GM19239 (cell line): ENCODE data around the gene SALL4.
"Not testable (repeated sequence)": the region's sequence is repeated elsewhere in the genome, so short reads cannot be mapped to it uniquely, and the experiment has no call there.

Experiments
- DNase-seq: peaks from one replicate; pipeline ENCODE4 v3.0.0; 2011; ENCODE audit warnings: low spot score; ENCODE audit not compliant: insufficient read length
- FAIRE-seq: peaks from 2 replicates; lab custom pipeline; 2011; peaks lifted over from hg19 to GRCh38; lab: Jason Lieb, UNC

The SALL4 gene

DNA sequence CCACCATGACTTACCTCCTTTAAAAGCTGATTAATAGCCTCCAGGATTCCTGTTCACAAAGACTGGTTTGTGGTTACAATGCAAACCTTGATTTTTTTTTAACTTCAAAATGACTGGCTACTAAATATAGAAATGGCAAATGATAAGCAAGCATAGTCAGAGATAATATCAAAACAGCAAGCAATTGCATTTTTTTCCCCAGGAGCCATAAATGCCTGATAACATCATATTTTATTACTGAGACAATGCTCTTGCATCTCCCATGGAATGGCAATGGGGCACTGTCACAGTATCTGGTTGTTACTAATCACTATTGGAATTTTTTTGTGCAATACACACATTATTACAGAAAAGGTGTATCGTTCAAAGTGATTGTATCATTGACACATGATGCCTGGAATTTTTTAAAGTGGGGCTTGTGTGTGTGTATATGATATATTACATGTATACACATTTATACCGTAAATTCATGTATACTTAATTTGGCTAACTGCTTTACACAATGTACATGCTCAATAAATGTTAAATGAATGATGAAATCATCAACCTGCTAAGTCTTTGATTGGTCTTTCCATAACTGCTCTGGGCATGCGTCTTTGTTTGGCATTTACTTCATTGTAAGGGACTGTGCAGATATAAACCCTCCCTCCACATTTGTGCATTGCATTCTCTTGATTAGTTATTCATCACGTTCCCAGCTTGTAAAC lies 980 bp upstream of the SALL4 start:
- DNase-seq = no peak
- FAIRE-seq = no peak

GRCh38 chr20:51801823-51802123 lies 548 bp downstream of the SALL4 start:
- DNase-seq (no peak), FAIRE-seq (no peak)

DNA sequence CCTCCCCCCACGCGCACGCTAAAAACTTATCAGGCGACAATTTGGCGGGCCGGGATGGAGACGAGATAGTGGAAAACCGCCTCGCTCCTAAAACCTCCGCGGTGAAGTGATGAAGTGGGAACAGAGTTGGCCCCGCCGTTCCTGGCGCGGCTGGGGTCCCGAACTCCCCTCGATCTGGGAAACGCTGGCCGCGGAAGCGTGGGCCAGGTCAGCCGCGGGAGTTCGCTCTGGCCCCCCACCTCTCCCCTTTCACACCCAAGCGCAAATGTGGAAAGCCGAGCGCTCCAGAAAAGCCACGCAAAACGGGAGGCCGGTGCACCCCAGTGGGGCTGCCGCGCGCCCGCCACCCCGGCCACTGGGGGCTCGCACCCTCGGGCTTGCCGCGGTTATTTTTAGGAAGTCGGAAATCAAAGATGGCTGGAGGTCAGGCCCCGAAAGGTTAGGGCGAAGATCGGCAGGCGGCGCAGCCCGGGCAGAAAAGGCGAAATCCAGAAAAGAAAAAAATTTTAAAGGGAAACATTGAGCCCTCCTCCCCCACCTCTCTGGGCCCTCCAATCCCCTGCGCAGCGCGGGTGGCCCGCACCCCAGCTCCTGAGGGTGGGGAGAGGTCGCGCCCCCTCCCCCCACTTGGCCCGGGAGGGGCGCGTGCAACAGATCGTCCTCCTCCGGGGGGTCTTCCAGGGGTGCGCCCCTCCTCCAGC lies 1.0 kb downstream of the SALL4 start:
- FAIRE-seq (no peak), DNase-seq (no peak)

DNA sequence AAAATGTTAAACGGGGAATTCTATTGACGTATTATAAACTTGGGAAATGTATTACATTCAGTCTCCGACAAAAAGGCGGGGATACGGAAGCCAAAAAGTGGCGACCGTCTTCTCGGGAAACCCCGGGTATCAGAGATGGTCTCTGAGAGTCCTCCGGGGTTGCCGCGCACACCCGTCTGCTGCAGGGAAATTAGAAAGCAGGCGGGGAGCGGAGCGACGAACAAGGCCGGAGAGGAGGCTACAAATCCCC lies 1.5 kb downstream of the SALL4 start:
- no peak for FAIRE-seq
- DNase-seq = no peak

DNA sequence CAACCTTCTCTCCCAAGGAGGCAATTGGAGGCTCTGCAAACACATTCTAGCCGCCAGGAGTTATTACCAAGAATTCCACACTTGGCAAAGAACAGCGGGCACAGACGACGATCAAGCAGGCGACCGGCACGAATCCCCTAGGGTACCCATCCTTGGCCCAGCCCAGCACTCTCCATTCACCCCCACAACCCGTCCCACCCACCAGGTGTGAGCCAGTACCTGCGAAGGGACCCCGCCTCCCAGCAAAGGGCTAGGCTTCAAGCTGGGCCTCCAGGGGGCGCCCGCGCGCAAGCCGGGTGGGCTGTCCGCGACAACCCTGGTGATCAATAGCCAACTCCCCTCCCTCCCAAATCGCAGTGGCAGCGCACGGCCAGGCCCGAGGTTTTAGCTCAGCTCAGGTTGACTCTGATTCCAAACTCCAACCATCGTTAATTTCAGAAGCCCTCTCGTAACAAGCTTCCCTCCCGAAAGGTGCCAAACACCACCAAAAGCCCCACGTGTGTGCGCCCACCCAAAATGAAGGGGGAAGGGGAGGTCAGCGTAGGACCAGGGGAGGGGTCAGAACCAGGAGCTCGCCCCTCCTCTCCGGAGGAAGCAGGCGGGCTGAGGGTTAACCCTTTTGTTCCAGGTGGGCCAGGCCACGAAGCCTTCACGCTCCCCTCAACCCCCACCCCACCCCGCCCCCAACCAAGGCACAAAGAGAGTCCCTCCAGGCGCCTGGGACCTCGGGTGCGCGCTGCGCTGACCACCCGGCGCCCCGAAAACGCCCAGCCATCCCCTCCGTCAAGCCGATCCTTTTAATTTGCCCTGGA lies 2.1 kb downstream of the SALL4 start:
- FAIRE-seq = no peak
- DNase-seq = peak; percentile 85

- FAIRE-seq (no peak), DNase-seq (no peak)
These were observed 2.9 kb downstream of the SALL4 start for GRCh38 chr20:51799401-51799860.

- DNase-seq (no peak), FAIRE-seq (no peak)
These were observed 4.8 kb downstream of the SALL4 start for GRCh38 chr20:51797357-51798025.

DNA sequence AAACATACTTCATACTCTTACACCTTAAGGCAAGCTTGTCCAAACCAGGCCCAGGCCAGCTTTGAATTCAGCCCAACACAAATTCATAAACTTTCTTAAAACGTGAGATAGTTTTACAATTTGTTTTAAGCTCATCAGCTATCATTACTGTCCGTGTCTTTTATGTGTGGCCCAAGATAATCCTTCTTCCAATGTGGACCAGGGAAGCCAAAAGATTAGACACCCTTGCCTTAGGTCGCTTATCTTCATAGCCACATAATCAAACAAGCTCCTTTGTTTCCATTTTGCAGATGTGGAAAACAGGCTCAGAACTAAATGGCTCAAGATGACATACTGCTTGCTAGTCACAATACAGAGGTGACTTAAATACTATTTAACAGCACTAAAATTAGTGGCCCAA lies 6.0 kb downstream of the SALL4 start:
- no peak for DNase-seq
- no peak for FAIRE-seq

DNA sequence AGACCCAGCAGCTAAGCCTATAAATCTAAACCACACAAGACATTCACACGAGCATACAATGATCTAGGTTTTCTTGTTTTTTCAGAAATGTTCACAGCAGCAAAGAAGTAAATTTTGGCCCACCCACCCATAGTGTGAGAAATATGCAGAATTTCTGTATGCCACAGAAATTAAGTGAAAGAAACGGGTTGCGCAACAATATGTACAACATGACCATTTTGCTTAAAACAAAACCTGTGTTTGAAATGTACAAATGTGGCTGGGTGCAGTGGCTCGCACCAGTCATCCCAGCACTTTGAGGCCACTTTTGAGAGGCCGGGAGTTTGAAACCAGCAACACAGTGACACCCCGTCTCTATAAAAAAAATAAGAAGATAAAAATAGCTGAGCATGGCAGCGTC lies 9.4 kb downstream of the SALL4 start:
- no peak for FAIRE-seq
- no peak for DNase-seq

DNA sequence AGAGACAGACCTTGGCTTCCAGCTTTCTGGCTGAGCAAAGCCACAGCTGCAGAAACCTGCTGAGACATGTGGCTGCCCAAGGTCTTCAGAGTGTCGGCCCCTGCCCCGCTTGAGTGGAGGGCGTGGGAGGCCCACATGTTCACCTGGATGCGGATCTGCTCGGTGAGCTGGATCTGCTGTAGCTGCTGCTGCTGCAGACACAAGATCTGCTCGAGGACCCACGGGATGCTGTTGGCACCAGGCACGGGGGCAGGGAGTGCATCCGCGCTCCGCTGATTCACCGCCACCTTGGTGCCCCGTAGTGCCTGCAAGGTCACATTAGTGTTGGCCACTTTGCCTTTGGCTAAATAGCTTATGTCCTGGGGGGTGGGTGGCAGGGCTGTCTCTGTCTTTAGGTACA lies 10.7 kb downstream of the SALL4 start:
- FAIRE-seq (no peak), DNase-seq (no peak)

DNA sequence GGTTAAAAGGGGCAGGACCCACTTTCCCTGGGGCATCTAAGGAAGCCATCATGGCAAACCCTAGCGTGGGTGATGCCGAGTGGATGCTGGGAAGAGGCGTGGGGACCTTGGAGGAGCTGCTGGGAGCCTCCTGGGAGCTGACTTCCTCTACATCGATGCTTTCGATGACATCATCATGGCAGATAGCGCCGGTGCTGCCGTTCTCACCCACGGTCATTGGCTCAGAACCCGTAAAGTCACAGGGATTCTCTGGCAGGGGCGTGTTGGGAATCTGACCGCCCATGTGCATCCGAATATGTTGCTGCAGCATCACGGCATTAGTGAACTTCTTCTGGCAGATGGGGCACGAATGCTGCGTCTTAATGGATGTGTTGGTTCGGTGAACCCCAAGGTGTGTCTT lies 12.1 kb downstream of the SALL4 start:
- FAIRE-seq (no peak), DNase-seq (no peak)

- FAIRE-seq (no peak), DNase-seq (no peak)
These were observed 12.9 kb downstream of the SALL4 start for GRCh38 chr20:51789434-51789833.

GRCh38 chr20:51788822-51789221 lies 13.5 kb downstream of the SALL4 start:
- DNase-seq = no peak
- FAIRE-seq = no peak

- no peak for FAIRE-seq
- no peak for DNase-seq
These were observed 18.0 kb downstream of the SALL4 start for GRCh38 chr20:51784299-51784698.

- not testable (repeated sequence) for FAIRE-seq, DNase-seq
These were observed 24.0 kb downstream of the SALL4 start for GRCh38 chr20:51778229-51778759.

GRCh38 chr20:51775241-51775640 lies 27.1 kb downstream of the SALL4 start:
- FAIRE-seq (no peak), DNase-seq (no peak)

DNA sequence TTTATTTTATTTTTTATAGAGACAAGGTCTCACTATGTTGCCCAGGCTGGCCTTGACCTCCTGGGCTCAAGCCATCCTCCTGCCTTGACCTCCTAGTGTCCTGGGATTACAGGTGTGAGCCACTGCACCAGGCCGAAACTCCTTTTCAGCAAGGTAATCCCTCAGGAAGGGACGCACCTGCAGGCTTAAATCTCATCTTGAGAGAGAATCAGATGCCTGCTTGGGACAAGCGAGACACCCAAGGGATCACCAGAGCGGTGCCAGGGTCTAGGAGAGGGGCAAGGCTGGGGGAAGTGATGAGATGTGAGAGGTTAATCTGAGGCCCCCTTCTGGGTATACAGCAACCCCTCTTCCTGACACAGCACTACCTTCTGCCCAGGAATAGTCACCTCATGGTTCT lies 30.1 kb downstream of the SALL4 start:
- DNase-seq = no peak
- FAIRE-seq = no peak

DNA sequence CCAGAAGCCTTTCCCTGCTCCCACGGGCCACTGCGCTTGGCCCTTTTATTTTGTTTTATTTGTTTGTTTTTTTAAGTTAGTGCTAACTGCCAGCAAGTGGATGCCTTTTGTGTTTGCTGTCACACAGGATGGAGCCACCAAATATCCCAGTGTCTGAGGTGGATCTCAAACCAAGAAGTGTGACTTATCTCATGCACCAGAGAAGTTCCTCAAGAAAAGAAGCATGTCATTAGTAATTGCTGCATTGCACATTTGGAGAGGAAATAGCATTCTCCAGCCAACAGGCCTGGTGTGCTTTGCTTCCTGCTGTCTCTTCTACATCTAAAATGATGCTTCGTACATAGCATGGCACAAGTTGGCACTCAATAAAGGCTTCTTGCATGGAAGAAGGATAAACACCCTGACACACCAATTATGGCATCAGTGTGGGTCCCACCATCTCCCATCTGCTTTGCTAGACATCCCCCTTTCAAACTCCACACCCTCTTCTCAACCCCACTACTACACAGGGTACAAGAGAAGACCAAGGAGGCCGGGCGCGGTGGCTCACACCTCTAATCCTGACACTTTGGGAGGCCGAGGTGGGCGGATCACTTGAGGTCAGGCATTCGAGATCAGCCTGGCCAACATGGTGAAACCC lies 32.2 kb downstream of the SALL4 start:
- DNase-seq = no peak
- FAIRE-seq = no peak

GRCh38 chr20:51768759-51769517 lies 33.4 kb downstream of the SALL4 start:
- FAIRE-seq (no peak), DNase-seq (no peak)
